ENCODE data around the gene COPZ2. TPM values are rescaled to one million over a fixed set of nuclear protein-coding genes. Genes with fewer than 3 reads are reported as not detected.
A peak's percentile ranks its signal among the peaks of the same experiment; 100 is the strongest.

The COPZ2 gene
- polyA plus RNA-seq, 1 experiment = 122 TPM

- CTCF ChIA-PET = interaction anchor here (1.1 kb wide), 1 partner anchor 16 kb away, joined by 3 read pairs; no protein-coding TSS in a partner anchor
- H3K27me3 ChIP-seq (ENCODE audit: control insufficient read depth, insufficient read depth, low read length) = no peaks in the 10 kb centered on the region
- H3K27ac ChIP-seq (ENCODE audit: low read depth, low read length) = peak overlapping the region; percentile 47
- H3K9me3 ChIP-seq (ENCODE audit: control insufficient read depth, insufficient read depth, low read length) = no peaks in the 10 kb centered on the region
- POLR2A ChIA-PET = interaction anchor here (1.9 kb wide), 1 partner anchor 11 kb away, joined by 6 read pairs; the partner anchor contains the start of gene NFE2L1
- no peak for DNase-seq (ENCODE audit: low read depth, low spot score)
- TF ChIP-seq CTCF (IDR thresholded peaks at IDR 0.05; ENCODE audit: low read depth, low read length) = no peak
- no peak overlapping the region for H3K4me3 ChIP-seq (ENCODE audit: low read depth, low read length)
Observed at GRCh38 chr17:48059125-48059668, 21.6 kb upstream of the COPZ2 start.

DNA sequence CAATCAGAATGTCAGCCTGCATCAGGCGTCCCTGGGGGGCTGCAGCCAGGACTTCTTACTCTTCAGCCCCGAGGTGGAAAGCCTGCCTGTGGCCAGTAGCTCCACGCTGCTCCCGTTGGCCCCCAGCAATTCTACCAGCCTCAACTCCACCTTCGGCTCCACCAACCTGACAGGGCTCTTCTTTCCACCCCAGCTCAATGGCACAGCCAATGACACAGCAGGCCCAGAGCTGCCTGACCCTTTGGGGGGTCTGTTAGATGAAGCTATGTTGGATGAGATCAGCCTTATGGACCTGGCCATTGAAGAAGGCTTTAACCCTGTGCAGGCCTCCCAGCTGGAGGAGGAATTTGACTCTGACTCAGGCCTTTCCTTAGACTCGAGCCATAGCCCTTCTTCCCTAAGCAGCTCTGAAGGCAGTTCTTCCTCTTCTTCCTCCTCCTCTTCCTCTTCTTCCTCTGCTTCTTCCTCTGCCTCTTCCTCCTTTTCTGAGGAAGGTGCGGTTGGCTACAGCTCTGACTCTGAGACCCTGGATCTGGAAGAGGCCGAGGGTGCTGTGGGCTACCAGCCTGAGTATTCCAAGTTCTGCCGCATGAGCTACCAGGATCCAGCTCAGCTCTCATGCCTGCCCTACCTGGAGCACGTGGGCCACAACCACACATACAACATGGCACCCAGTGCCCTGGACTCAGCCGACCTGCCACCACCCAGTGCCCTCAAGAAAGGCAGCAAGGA is 21.0 kb upstream of the COPZ2 start:
- H3K4me3 ChIP-seq (ENCODE audit: low read depth, low read length) = no peak overlapping the region
- ChIA-PET CTCF (interaction anchor here (0.7 to 1.1 kb wide), 4 partner anchors 8 to 72 kb away, joined by 3 to 4 read pairs (median 3); no protein-coding TSS in a partner anchor), POLR2A (interaction anchor here (1.9 kb wide), 1 partner anchor 10 kb away, joined by 6 read pairs; the partner anchor contains the start of gene NFE2L1)
- no peaks in the 10 kb centered on the region for H3K27me3 ChIP-seq (ENCODE audit: control insufficient read depth, insufficient read depth, low read length)
- no peak for TF ChIP-seq CTCF (IDR thresholded peaks at IDR 0.05; ENCODE audit: low read depth, low read length)
- no peaks in the 10 kb centered on the region for H3K9me3 ChIP-seq (ENCODE audit: control insufficient read depth, insufficient read depth, low read length)
- H3K27ac ChIP-seq (ENCODE audit: low read depth, low read length) = peak overlapping the region; percentile 31
- DNase-seq (ENCODE audit: low read depth, low spot score) = no peak

DNA sequence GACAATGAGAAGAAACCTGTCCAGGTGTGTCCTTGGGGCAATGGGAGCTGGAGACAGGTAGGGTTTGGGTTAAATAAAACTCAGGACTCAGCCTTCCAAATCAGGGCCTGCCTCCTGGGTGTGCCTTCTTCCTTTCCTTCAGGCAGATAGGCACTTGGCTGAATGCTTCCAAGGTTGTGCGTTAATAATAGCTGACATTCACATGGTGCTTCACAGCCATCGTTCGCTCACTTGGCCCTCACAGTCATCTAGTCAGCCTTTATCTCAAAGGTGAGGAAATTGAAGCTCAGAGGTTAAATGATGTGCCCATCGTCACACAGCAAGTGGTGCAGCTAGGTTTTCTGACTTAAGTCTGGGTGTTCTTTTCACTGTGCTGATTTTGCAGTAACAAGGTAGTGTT is 20.0 kb upstream of the COPZ2 start:
- Histone ChIP-seq H3K27ac (ENCODE audit: low read depth, low read length) (no peak overlapping the region), H3K9me3 (ENCODE audit: control insufficient read depth, insufficient read depth, low read length) (no peaks in the 10 kb centered on the region), H3K4me3 (ENCODE audit: low read depth, low read length) (no peak overlapping the region), H3K27me3 (ENCODE audit: control insufficient read depth, insufficient read depth, low read length) (no peaks in the 10 kb centered on the region)
- no peak for TF ChIP-seq CTCF (IDR thresholded peaks at IDR 0.05; ENCODE audit: low read depth, low read length)
- POLR2A ChIA-PET = interaction anchor here (1.9 kb wide), 1 partner anchor 9 kb away, joined by 6 read pairs; the partner anchor contains the start of gene NFE2L1
- CTCF ChIA-PET = interaction anchor here (1.1 kb wide), 1 partner anchor 31 kb away, joined by 4 read pairs; no protein-coding TSS in a partner anchor
- DNase-seq (ENCODE audit: low read depth, low spot score) = no peak

GRCh38 chr17:48056879-48057278 is 19.3 kb upstream of the COPZ2 start:
- peak overlapping the region; percentile 83 for H3K27ac ChIP-seq (ENCODE audit: low read depth, low read length)
- no peak for DNase-seq (ENCODE audit: low read depth, low spot score)
- H3K9me3 ChIP-seq (ENCODE audit: control insufficient read depth, insufficient read depth, low read length) = no peaks in the 10 kb centered on the region
- no peak for TF ChIP-seq CTCF (IDR thresholded peaks at IDR 0.05; ENCODE audit: low read depth, low read length)
- H3K4me3 ChIP-seq (ENCODE audit: low read depth, low read length) = no peak overlapping the region
- ChIA-PET POLR2A (no interaction called here), CTCF (interaction anchor here (1.1 to 2.5 kb wide), 3 partner anchors 10 to 32 kb away, joined by 3 to 10 read pairs (median 6); no protein-coding TSS in a partner anchor)
- H3K27me3 ChIP-seq (ENCODE audit: control insufficient read depth, insufficient read depth, low read length) = no peaks in the 10 kb centered on the region
